Gastroesophageal sphincter (tissue), 4 donors: Measurements from ENCODE around the gene PXDC1. TPM values are rescaled to one million over a fixed set of nuclear protein-coding genes. Genes with fewer than 3 reads are reported as not detected.
"Not testable (repeated sequence)": the region's sequence is repeated elsewhere in the genome, so short reads cannot be mapped to it uniquely, and the experiment has no call there.

Experiments
- ATAC-seq: fragments of 150-250 bp; one replicate; pipeline ENCODE4 v1.9.1; 2016; ENCODE audit warnings: mild to moderate bottlenecking, moderate library complexity
- H3K27ac ChIP-seq, 4 donors: fragments of 200-600 bp; sonication (generic) in 3 of 4; 1 replicate in 3 of 4; 2 replicates in 1 of 4; pipeline ENCODE4 v1.5.1; 2016 to 2019
- H3K27me3 ChIP-seq: fragments of 200-600 bp; sonication (generic); one replicate; pipeline ENCODE4 v1.5.1; 2019
- H3K36me3 ChIP-seq, 2 donors: fragments of 200-600 bp; sonication (generic); one replicate each; pipeline ENCODE4 v1.5.1; 2019; ENCODE audit warnings: control low read depth in 1 of 2
- H3K4me1 ChIP-seq, 3 donors: fragments of 200-600 bp; sonication (generic); 1 replicate in 2 of 3; 2 replicates in 1 of 3; pipeline ENCODE4 v1.5.1; 2016 to 2019; ENCODE audit warnings: control low read depth in 2 of 3
- H3K4me3 ChIP-seq, 2 donors: fragments of 200-600 bp; sonication (generic); one replicate each; pipeline ENCODE4 v1.5.1; 2019; ENCODE audit warnings: mild to moderate bottlenecking in 1 of 2, moderate library complexity in 1 of 2
- H3K9me3 ChIP-seq, 3 donors: fragments of 200-600 bp; sonication (generic); one replicate each; pipeline ENCODE4 v1.5.1; 2017 to 2019; ENCODE audit warnings: control low read depth in 2 of 3
- EP300 ChIP-seq: sonication (generic); formaldehyde crosslinking; IDR thresholded peaks from one replicate; pipeline ENCODE4 v1.6.1; 2017; ENCODE audit warnings: antibody characterized with exemption, mild to moderate bottlenecking
- POLR2A ChIP-seq, 2 donors: fragments of 450-650 bp; IDR thresholded peaks; one replicate each; pipeline ENCODE4 v1.6.1; 2017; ENCODE audit warnings: antibody characterized with exemption in 2 of 2, mild to moderate bottlenecking in 2 of 2, moderate library complexity in 1 of 2
- POLR2AphosphoS5 ChIP-seq: sonication (generic); formaldehyde crosslinking; IDR thresholded peaks from one replicate; pipeline ENCODE4 v1.6.1; 2017; ENCODE audit warnings: antibody characterized with exemption
- WGBS, 2 donors: methylation state at CpG; one replicate each; pipeline ENCODE4 v1.1.5; 2018; ENCODE audit warnings: low coverage in 1 of 2; 5-methylcytosine and 5-hydroxymethylcytosine counted together
- total RNA-seq, 4 donors: library from RNA; depleted of rRNA; stranded (reverse); fragments of >200 nt; gene quantifications; one replicate each; pipeline ENCODE4 v1.1.0, GENCODE V29; 2016
- TF ChIP-seq, protein P1 (sequence below), 4 experiments: fragments of 200-600 bp in 2 of 4; fragments of 450-650 bp in 2 of 4; sonication (generic) in 1 of 4; IDR thresholded peaks; one replicate each; pipeline ENCODE4 v1.5.1; 2017 to 2019; ENCODE audit warnings: antibody characterized with exemption in 4 of 4, mild to moderate bottlenecking in 2 of 4, moderate library complexity in 2 of 4

Gene PXDC1
- total RNA-seq, 4 donors from 2014 or later = 78.3 to 182 (median 152) TPM

DNA sequence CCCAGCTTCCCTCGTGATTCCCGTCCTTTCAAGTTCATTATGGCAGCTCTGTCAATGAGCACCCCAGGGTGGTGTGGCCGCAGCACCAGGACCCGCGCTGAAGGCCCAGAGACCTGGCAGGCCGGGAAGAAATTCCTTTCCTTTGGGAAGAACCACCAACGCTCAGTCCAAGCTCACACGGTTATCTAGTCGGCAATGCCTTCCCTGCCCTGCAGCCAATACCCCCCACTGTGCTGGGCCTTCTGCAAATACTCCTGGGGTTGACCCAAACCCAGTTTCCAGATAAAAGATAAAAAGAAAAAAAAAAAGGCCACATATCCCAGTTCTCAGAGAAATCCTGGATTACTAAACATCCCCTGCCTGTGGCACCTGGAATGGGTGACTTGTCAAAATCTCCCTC lies 28.7 kb downstream of the PXDC1 start:
- 59 to 67% methylated on average over 3 to 5 of the region's 9 CpGs for WGBS, 2 donors
- Histone ChIP-seq H3K4me3 (no peak overlapping the region), H3K27me3 (no peaks in the 10 kb centered on the region), H3K36me3 (peaks cover 0 to 69% of the 10 kb centered on the region in 2 donors), H3K9me3 (no peaks in the 10 kb centered on the region), H3K4me1 (peaks cover 0 to 62% (median 0%) of the 10 kb centered on the region in 3 donors), H3K27ac (peak overlapping the region in 1 of 4 donors; percentile 26)
- ATAC-seq = no peak
- TF ChIP-seq EP300 (no peak), POLR2AphosphoS5 (no peak), POLR2A (IDR thresholded peaks at IDR 0.05) (no peak)
- TF ChIP-seq, protein P1, sequence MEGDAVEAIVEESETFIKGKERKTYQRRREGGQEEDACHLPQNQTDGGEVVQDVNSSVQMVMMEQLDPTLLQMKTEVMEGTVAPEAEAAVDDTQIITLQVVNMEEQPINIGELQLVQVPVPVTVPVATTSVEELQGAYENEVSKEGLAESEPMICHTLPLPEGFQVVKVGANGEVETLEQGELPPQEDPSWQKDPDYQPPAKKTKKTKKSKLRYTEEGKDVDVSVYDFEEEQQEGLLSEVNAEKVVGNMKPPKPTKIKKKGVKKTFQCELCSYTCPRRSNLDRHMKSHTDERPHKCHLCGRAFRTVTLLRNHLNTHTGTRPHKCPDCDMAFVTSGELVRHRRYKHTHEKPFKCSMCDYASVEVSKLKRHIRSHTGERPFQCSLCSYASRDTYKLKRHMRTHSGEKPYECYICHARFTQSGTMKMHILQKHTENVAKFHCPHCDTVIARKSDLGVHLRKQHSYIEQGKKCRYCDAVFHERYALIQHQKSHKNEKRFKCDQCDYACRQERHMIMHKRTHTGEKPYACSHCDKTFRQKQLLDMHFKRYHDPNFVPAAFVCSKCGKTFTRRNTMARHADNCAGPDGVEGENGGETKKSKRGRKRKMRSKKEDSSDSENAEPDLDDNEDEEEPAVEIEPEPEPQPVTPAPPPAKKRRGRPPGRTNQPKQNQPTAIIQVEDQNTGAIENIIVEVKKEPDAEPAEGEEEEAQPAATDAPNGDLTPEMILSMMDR (IDR thresholded peaks at IDR 0.05) = no peak

DNA sequence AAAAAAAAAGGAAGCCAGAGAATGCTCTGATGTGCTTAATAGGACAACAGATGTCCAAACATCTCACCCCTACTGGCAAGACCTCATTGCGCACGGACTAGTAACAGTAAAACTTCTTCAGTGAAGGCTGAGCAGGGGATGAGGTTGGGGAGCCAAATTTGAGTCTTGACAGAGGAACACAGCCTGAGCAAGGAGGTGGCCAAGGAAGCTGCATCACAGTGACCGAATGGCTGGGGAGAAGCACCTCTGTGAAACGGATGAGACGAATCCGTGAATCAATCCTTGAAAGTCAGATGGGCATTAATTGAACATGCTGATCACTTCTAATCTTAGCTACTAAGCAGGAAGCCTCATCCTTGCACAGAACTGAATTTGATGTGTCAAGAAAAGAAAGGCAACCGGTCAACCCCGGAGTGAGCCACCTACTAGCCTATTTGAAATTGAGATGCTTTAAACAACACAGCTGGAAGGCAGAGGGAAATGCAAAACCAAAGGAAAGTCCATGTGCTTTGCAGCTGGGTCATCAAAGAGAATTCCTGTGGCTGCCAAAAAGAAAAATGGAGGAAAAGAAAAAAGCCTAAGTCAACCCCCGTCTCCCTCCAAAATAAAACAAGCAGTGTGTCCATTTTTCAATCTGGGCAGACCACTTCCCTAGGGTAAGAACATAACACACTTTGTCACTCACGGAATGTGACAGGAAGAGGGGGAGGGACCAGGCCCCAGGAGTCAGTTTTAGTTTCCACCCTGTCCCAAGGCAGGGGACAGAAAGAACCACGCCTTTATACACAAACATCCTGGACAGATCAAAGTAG lies 29.5 kb downstream of the PXDC1 start:
- ATAC-seq = no peak
- Histone ChIP-seq H3K27me3 (no peaks in the 10 kb centered on the region), H3K36me3 (peaks cover 0 to 61% of the 10 kb centered on the region in 2 donors), H3K27ac (peak overlapping the region in 1 of 4 donors; percentile 26), H3K4me3 (no peak overlapping the region), H3K9me3 (no peaks in the 10 kb centered on the region), H3K4me1 (peaks cover 0 to 62% (median 0%) of the 10 kb centered on the region in 3 donors)
- WGBS, 2 donors = 54 to 69% methylated on average over 8 to 11 of the region's 11 CpGs
- TF ChIP-seq POLR2AphosphoS5 (no peak), EP300 (no peak), POLR2A (IDR thresholded peaks at IDR 0.05) (no peak)
- TF ChIP-seq, protein P1 (IDR thresholded peaks at IDR 0.05) = no peak

DNA sequence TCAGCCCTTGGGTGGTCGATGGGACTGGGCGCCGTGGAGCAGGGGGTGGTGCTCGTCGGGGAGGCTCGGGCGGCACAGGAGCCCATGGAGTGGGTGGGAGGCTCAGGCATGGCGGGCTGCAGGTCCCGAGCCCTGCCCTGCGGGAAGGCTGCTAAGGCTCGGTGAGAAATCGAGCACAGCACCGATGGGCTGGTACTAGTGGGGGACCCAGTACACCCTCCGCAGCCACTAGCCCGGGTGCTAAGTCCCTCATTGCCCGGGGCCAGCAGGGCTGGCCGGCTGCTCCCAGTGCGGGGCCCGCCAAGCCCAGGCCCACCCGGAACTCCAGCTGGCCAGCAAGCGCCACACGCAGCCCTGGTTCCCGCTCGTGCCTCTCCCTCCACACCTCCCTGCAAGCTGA lies 30.7 kb downstream of the PXDC1 start:
- Histone ChIP-seq H3K36me3 (peaks cover 0 to 49% of the 10 kb centered on the region in 2 donors), H3K4me1 (peaks cover 0 to 51% (median 0%) of the 10 kb centered on the region in 3 donors)
- H3K27me3 ChIP-seq, H3K4me3 ChIP-seq, ATAC-seq, H3K9me3 ChIP-seq, H3K27ac ChIP-seq: not testable (repeated sequence)
- WGBS, 2 donors = no CpG with 5 or more reads among the region's 24 CpGs

DNA sequence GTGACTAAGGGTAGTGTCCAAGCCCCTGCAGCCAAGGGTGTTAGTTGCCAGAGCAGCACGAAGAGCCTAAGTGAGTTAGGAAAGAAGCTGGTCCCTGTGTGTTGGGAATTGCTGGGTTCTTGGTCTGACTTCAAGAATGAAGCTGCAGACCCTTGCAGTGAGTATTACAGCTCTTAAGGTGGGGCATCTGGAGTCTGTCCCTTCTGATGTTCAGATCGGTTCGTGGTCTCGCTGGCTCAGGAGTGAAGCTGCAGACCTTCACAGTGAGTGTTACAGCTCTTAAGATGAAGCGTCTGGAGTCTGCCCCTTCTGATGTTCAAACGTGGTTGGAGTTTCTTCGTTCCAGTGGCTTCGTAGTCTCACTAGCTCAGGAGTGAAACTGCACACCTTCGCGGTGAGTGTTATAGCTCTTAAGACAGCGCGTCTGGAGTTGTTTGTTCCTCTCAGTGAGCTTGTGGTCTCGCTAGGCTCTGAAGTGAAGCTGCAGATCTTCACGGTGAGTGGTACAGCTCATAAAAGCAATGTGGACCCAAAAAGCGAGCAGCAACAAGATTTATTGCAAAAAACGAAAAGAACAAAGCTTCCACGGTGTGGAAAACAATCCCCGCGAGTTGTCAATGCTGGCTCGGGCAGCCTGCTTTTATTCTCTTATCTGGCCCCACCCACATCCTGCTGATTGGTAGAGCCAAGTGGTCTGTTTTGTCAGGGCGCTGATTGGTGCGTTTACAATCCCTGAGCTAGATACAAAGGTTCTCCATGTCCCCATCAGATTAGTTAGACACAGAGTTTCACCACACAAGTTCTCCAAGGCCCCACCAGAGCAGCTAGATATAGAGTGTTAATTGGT lies 31.8 kb downstream of the PXDC1 start:
- ATAC-seq = no peak
- TF ChIP-seq, protein P1 (IDR thresholded peaks at IDR 0.05) = no peak
- peaks cover 0 to 38% of the 10 kb centered on the region in 2 donors for H3K36me3 ChIP-seq
- 65 to 72% methylated on average over 7 to 16 of the region's 22 CpGs for WGBS, 2 donors
- no peak overlapping the region for H3K4me3 ChIP-seq
- no peaks in the 10 kb centered on the region for H3K27me3 ChIP-seq
- H3K27ac ChIP-seq = no peak overlapping the region
- H3K9me3 ChIP-seq = no peaks in the 10 kb centered on the region
- H3K4me1 ChIP-seq = peaks cover 0 to 40% (median 0%) of the 10 kb centered on the region in 3 donors

DNA sequence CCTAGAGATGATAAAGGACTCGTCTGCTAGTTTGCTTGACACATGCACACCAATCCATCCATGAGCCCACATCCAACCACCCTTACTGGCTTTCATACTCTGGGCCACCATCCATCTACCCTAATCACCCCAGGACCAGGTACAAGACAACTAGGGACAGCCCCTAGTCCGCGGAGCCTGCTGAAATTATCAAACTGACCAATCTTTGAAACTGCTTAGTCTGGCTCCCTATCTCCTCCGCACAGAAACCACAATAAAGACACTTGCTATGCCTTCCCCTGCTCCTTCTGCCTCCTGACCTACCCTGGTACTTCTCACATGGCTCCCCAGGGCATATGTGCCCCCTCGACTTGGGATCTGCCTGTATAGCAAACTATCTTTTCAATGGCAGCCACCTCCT lies 33.1 kb downstream of the PXDC1 start:
- H3K4me3 ChIP-seq = no peak overlapping the region
- H3K27ac ChIP-seq = no peak overlapping the region
- TF ChIP-seq POLR2AphosphoS5 (no peak), EP300 (no peak), POLR2A (IDR thresholded peaks at IDR 0.05) (no peak)
- TF ChIP-seq, protein P1 (IDR thresholded peaks at IDR 0.05) = no peak
- peaks cover 0 to 25% of the 10 kb centered on the region in 2 donors for H3K36me3 ChIP-seq
- H3K4me1 ChIP-seq = peaks cover 0 to 30% (median 0%) of the 10 kb centered on the region in 3 donors
- no peaks in the 10 kb centered on the region for H3K9me3 ChIP-seq
- no peaks in the 10 kb centered on the region for H3K27me3 ChIP-seq
- ATAC-seq = no peak
- WGBS, 2 donors = 88 to 91% methylated on average over 4 to 5 of the region's 5 CpGs
